ENCODE results near the gene EYA3. TPM values are rescaled to one million over a fixed set of nuclear protein-coding genes. Genes with fewer than 3 reads are reported as not detected.

Gene EYA3
- total RNA-seq, 1 experiment from 2014 or later: 29.4 TPM

DNA sequence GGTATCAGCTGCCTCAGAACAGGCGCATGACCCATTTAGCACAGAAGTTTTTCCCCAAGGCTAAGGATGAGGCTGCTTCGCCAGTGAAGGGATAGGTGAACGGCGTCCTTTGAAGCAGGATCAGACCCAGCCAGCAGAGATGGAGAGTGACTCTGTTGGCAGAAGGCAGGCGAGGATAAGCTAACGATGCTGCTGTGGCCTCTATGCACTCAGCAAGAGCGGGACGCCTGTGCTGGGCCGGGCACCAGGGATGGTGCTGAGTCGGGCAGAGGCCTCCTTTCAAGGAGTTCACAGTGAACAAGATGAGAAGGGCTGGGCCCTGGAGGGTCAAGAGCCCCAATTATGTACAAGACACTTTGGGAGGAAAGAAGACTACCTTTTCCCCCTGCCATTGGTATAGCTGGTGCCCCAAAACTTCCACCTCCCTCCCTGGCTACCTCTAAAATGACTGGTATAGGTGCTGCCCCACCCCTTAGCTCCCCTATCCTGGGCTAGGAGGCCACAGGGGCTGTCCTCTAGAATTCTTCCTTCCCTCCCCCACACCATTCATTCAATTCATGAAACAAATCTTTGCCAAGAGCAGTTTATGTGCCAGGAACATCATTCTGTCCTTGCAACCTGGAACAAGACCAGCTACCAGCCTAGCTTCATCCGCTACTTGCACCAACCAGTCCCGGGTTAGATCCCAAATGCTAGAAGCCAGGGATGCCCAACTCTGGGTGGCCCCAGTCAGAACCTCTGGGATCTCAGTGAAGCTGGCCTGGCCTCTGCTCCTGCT, 121.1 kb downstream of the EYA3 start:
- CTCF ChIA-PET: interaction anchor here (0.8 kb wide), 1 partner anchor 27 kb away, joined by 3 read pairs; no protein-coding TSS in a partner anchor

More for the DNA sequence above, 121.1 kb downstream of the EYA3 start:
- Mint-ChIP-seq H3K27me3 (ENCODE audit: low read depth) (no peaks in the 10 kb centered on the region), H3K27ac (no peak overlapping the region), H3K36me3 (peaks cover 3% of the 10 kb centered on the region; the same call in 1 of the 2 replicates), H3K9me3 (no peaks in the 10 kb centered on the region), H3K4me3 (no peak overlapping the region), H3K4me1 (no peaks in the 10 kb centered on the region)
- DNase-seq (ENCODE audit: low spot score) (no peak), ATAC-seq (no peak)
- POLR2A ChIA-PET: no interaction called here
- no peak for TF ChIP-seq ZNF317 (CRISPR knock-in tag; IDR thresholded peaks at IDR 0.05; ENCODE audit: borderline replicate concordance, low read depth)
- TF ChIP-seq, protein P1, sequence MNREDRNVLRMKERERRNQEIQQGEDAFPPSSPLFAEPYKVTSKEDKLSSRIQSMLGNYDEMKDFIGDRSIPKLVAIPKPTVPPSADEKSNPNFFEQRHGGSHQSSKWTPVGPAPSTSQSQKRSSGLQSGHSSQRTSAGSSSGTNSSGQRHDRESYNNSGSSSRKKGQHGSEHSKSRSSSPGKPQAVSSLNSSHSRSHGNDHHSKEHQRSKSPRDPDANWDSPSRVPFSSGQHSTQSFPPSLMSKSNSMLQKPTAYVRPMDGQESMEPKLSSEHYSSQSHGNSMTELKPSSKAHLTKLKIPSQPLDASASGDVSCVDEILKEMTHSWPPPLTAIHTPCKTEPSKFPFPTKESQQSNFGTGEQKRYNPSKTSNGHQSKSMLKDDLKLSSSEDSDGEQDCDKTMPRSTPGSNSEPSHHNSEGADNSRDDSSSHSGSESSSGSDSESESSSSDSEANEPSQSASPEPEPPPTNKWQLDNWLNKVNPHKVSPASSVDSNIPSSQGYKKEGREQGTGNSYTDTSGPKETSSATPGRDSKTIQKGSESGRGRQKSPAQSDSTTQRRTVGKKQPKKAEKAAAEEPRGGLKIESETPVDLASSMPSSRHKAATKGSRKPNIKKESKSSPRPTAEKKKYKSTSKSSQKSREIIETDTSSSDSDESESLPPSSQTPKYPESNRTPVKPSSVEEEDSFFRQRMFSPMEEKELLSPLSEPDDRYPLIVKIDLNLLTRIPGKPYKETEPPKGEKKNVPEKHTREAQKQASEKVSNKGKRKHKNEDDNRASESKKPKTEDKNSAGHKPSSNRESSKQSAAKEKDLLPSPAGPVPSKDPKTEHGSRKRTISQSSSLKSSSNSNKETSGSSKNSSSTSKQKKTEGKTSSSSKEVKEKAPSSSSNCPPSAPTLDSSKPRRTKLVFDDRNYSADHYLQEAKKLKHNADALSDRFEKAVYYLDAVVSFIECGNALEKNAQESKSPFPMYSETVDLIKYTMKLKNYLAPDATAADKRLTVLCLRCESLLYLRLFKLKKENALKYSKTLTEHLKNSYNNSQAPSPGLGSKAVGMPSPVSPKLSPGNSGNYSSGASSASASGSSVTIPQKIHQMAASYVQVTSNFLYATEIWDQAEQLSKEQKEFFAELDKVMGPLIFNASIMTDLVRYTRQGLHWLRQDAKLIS (CRISPR knock-in tag; IDR thresholded peaks at IDR 0.05; ENCODE audit: borderline replicate concordance): no peak
- TF ChIP-seq, protein P2, sequence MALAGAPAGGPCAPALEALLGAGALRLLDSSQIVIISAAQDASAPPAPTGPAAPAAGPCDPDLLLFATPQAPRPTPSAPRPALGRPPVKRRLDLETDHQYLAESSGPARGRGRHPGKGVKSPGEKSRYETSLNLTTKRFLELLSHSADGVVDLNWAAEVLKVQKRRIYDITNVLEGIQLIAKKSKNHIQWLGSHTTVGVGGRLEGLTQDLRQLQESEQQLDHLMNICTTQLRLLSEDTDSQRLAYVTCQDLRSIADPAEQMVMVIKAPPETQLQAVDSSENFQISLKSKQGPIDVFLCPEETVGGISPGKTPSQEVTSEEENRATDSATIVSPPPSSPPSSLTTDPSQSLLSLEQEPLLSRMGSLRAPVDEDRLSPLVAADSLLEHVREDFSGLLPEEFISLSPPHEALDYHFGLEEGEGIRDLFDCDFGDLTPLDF (CRISPR knock-in tag; IDR thresholded peaks at IDR 0.05): no peak
- TF ChIP-seq, protein P3, sequence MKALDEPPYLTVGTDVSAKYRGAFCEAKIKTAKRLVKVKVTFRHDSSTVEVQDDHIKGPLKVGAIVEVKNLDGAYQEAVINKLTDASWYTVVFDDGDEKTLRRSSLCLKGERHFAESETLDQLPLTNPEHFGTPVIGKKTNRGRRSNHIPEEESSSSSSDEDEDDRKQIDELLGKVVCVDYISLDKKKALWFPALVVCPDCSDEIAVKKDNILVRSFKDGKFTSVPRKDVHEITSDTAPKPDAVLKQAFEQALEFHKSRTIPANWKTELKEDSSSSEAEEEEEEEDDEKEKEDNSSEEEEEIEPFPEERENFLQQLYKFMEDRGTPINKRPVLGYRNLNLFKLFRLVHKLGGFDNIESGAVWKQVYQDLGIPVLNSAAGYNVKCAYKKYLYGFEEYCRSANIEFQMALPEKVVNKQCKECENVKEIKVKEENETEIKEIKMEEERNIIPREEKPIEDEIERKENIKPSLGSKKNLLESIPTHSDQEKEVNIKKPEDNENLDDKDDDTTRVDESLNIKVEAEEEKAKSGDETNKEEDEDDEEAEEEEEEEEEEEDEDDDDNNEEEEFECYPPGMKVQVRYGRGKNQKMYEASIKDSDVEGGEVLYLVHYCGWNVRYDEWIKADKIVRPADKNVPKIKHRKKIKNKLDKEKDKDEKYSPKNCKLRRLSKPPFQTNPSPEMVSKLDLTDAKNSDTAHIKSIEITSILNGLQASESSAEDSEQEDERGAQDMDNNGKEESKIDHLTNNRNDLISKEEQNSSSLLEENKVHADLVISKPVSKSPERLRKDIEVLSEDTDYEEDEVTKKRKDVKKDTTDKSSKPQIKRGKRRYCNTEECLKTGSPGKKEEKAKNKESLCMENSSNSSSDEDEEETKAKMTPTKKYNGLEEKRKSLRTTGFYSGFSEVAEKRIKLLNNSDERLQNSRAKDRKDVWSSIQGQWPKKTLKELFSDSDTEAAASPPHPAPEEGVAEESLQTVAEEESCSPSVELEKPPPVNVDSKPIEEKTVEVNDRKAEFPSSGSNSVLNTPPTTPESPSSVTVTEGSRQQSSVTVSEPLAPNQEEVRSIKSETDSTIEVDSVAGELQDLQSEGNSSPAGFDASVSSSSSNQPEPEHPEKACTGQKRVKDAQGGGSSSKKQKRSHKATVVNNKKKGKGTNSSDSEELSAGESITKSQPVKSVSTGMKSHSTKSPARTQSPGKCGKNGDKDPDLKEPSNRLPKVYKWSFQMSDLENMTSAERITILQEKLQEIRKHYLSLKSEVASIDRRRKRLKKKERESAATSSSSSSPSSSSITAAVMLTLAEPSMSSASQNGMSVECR (CRISPR knock-in tag; IDR thresholded peaks at IDR 0.05; ENCODE audit: borderline replicate concordance): no peak
- TF ChIP-seq MXD4 (CRISPR knock-in tag; IDR thresholded peaks at IDR 0.05; ENCODE audit: borderline replicate concordance): no peak
- no peak for TF ChIP-seq ELF4 (CRISPR knock-in tag; IDR thresholded peaks at IDR 0.05; ENCODE audit: low read depth)
- no peak for TF ChIP-seq RELA (CRISPR knock-in tag; IDR thresholded peaks at IDR 0.05; ENCODE audit: borderline replicate concordance)
- no peak for TF ChIP-seq TEAD4 (CRISPR knock-in tag; IDR thresholded peaks at IDR 0.05)
- no peak for TF ChIP-seq ZNF232 (CRISPR knock-in tag; IDR thresholded peaks at IDR 0.05)
- TF ChIP-seq ETV6 (CRISPR knock-in tag; IDR thresholded peaks at IDR 0.05): no peak
- TF ChIP-seq, protein P4, sequence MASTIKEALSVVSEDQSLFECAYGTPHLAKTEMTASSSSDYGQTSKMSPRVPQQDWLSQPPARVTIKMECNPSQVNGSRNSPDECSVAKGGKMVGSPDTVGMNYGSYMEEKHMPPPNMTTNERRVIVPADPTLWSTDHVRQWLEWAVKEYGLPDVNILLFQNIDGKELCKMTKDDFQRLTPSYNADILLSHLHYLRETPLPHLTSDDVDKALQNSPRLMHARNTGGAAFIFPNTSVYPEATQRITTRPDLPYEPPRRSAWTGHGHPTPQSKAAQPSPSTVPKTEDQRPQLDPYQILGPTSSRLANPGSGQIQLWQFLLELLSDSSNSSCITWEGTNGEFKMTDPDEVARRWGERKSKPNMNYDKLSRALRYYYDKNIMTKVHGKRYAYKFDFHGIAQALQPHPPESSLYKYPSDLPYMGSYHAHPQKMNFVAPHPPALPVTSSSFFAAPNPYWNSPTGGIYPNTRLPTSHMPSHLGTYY (CRISPR knock-in tag; IDR thresholded peaks at IDR 0.05): no peak
- TF ChIP-seq FOXP1 (CRISPR knock-in tag; IDR thresholded peaks at IDR 0.05; ENCODE audit: borderline replicate concordance): no peak
- no peak for TF ChIP-seq ZBTB21 (CRISPR knock-in tag; IDR thresholded peaks at IDR 0.05; ENCODE audit: borderline replicate concordance)
- TF ChIP-seq GABPB1 (CRISPR knock-in tag; IDR thresholded peaks at IDR 0.05): no peak
- TF ChIP-seq, protein P5, sequence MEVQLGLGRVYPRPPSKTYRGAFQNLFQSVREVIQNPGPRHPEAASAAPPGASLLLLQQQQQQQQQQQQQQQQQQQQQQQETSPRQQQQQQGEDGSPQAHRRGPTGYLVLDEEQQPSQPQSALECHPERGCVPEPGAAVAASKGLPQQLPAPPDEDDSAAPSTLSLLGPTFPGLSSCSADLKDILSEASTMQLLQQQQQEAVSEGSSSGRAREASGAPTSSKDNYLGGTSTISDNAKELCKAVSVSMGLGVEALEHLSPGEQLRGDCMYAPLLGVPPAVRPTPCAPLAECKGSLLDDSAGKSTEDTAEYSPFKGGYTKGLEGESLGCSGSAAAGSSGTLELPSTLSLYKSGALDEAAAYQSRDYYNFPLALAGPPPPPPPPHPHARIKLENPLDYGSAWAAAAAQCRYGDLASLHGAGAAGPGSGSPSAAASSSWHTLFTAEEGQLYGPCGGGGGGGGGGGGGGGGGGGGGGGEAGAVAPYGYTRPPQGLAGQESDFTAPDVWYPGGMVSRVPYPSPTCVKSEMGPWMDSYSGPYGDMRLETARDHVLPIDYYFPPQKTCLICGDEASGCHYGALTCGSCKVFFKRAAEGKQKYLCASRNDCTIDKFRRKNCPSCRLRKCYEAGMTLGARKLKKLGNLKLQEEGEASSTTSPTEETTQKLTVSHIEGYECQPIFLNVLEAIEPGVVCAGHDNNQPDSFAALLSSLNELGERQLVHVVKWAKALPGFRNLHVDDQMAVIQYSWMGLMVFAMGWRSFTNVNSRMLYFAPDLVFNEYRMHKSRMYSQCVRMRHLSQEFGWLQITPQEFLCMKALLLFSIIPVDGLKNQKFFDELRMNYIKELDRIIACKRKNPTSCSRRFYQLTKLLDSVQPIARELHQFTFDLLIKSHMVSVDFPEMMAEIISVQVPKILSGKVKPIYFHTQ (CRISPR knock-in tag; IDR thresholded peaks at IDR 0.05): no peak
- no peak for TF ChIP-seq NFATC4 (CRISPR knock-in tag; IDR thresholded peaks at IDR 0.05)
- TF ChIP-seq IRF2 (CRISPR knock-in tag; IDR thresholded peaks at IDR 0.05; ENCODE audit: borderline replicate concordance, low read depth): no peak

All from WTC11 (cell line).